HG03442 (cell line): ENCODE data around the gene ILK.

Experiments
- ATAC-seq: cut with Tn5 transposase; IDR thresholded peaks from one replicate; pipeline ENCODE4 v1.9.1; 2021; ENCODE audit warnings: mild to moderate bottlenecking, moderate library complexity; ENCODE audit not compliant: unreplicated experiment

Gene ILK

DNA sequence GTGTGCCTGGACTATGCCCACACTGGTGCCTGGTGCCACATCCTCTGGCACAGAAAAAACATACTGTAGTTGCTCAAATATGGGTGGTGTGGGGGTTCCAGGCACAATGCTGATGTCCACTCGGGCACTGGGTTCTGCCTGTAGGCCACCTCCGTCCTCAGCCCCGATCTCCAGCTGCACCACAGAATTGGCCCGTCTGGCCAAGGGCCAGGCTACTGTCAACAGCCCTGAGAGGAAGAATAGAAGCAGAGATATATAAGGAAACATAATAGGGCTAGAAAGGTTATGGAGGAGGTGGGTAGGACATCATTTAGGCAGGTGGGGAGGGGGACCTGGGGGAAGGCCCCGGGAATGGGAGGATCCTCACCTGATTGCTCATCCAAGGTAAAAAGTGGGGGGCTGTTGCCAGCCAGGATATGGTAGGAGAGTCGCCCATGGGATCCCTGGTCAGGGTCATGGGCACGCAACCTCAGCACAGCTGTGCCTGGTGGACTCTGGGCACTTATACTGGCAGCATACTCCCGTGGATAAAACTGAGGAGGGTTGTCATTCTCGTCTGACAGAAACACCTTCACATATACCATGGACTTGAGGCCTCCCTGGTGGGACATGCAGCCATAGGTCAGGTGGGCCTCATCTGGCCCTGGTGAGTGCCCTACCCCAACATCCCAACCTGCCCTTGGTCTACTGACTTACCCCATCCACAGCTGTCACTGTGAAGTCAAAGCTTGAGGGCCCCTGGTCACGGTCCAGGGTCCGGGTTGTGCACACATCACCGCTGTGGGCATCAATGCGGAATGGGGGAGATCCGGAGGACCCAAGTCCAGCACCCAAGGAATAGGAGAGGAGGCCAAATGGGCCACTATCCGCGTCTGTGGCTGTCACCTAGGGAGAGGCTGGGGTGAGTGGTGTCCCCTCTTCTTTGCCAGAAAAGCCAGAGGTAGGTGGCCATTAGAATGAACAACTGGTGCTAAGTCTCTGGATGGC lies 30.1 kb downstream of the ILK start:
- no peak for ATAC-seq

DNA sequence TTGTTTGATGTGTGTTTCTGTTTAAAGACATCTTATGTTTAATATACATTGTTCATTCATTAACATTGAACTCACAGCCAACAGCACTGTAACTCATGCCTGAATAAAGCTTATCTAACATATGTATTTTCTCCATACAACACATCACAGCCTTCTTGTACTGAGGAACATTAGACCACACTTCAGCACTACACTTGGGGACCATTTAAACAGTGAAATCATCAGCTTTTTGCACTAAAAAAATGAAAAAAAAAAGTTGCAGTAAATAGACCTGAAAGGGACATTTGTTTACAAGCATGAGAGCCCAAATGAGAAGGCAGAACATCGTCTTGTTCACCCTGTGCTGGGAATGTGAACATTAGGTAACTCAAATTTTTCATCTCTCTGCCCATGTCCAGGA lies 31.0 kb downstream of the ILK start:
- ATAC-seq: no peak

DNA sequence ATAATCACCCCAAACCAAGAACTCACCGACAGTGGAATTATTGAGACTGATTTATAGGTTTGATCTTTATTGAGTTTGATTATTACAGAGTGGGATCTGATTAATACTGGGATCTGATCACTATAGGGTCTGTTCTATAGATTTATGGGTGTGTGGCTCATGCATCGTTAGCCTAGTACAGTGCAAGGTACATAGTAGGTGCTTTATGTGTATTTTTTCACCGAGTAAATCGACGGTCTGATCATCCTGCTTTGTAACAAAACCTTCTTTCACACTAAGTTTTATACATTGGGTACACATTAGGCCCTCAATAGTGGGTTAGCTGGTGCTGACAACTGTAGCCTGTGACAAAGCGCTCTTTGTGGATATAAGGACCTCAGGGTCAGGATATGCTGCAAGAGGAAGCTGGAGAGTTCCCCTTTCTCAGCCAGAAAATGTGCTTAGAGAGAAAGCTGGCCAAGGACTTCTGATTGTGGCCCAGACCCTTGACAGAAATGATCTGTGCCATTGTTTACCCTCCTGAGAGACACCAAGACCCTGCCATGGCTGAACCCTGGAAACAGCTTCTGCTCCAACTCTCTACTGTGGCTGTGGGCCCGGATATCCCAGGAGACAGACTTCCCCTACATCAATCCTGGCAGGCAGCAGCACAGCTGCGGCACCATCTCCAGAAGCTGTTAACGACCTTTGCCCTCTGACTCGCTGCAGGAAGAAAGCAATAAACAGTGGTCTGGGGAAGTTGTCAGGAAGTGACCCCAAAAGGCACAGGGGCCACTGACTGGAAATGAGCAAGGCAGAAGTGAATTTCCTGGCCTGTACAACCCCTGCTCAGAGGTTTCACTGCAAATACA lies 31.7 kb downstream of the ILK start:
- no peak for ATAC-seq

DNA sequence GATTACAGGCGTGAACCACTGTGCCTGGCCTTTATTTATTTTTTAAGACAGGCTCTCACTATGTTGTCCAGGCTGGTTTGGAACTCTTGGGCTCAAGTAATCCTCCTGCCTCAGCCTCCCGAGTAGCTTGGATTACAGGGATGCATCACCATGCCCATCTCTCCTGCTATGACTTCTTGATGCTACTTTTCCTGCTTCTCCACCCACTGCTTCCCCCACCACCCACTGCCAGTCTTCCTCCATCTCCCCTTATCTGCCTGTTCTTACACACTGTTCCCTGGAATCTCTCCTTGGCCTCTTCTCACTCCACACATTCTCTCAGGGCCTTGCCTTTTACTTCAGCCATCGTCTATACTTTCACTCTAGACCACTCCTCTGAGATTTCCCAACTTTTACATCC lies 32.9 kb downstream of the ILK start:
- no peak for ATAC-seq

DNA sequence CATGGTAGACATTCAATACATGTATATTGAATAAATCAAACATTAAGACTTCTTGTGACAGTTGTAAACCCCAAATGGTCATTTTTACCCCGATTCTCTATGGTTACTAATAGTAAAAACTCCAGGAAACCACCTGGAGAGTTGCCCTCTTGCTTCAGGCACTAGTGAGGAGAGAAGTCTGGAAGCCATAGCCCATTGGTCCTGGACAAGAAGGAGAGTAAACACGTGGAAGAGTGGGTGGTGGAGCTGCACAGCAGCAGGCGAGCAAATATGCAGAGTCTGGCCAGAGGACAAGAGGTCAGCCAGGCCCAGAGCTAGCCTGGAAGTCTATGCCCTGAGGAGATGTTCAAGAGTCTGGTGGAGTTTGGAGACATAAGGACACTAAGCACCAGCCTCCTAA lies 34.3 kb downstream of the ILK start:
- no peak for ATAC-seq

DNA sequence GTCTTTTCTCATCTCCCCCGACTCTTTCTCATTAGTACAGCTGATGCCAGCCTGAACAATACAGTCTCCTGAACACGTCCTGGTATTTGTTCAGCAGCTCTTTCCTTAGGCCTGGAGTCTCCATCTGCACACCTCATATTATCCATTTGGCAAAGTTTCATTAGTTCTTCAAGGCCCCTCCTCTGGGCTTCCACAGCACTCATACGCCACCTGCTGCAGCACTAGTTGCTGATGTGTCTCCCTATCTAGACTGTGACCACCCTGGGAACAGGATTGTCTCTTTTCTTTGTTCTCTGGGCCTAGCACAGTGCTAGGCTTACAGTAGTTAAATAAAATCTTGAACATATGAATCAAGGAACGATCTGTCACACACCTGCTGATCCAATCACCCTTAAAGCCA lies 34.9 kb downstream of the ILK start:
- no peak for ATAC-seq

DNA sequence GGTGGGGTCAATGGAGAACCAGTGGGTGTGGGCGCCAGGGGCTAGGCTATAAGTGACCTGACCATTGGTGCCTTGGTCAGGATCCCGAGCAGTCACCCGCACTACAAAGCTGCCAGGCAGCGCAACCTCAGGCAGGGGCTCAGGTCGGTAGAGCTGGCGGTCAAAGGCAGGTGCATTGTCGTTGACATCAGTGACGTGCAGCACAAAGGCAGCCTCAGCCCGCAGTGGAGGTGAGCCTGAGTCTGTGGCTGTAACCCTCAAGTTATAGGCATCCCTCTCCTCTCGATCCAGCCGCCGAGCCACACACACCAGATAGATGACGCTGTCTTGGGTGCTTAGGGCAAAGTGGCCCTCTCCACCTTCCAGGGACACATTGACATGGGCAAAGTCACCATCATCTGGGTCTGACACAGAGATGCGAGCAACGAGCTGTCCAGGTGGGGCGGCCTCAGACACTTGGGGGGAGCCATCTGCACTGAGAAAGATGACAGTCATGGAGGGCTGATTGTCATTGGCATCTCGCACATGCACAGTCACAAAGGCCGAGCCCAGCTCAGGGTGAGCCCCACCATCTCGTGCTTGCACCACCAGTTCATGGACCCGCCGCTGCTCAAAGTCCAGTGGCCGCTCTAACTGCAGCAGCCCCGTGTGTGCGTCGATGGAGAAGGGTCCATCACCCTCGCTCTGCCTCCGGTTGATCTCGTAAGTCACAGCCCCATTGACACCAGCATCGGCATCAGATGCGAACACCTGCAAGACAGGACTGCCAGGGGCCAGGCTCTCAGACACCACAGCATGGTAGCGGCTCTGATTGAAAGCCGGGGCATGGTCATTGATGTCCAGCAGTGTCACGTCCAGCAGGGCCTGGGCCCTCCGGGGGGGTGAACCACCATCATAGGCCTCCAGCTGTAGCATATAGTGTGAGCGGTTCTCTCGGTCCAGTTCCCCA lies 36.7 kb downstream of the ILK start:
- no peak for ATAC-seq

DNA sequence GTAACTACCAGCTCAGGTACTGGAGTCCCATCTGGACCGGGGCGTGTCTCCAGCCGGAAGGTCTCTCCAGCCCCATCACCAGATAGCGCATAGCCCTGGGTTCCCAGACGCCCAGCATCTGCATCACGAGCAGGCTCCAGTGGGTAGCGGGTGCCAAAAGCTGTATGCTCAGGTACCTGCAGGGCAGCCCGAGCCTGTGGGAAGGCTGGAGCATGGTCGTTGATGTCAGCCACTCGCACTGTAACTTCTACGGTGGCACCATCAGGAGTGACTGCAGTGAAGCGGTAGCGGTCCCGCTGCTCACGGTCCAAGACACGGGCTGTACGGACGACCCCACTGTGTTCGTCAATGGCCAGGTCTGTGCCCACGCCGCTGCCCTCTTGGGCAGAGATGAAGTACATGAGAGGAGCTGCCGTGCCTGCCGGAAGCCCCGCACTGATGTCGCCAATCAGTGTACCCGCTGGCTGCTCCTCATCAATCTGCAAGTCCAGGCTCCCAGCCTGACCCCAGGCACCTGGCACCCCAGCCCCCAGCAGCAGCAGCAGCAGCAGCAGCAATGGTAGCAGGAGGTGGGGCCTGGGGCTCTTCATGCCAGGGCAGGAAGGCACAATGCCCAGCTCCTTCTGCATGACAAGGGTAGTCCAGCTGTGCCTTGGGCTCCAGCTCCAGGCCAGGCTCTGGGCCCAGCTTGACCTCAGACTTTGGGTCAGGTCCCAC lies 37.6 kb downstream of the ILK start:
- ATAC-seq: no peak

DNA sequence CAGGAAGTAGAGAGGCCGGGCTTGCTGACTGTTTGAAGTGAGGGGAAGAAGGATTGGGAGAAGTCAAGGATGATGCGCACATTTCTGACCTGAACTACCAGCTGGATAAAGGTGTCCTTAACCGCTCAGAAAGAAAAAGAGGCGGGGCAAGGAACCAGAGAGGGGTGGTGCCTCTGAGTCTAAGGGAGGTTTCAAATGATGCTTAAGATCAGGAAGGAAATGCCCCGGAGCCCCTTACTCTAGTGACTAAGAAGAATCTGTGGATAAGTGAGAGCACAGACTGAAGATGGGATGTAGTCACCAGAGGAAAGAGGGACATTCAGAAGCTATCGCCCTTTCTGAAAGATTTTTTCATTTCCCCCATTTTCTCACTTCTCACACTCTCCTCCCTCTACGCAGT lies 39.4 kb downstream of the ILK start:
- no peak for ATAC-seq

DNA sequence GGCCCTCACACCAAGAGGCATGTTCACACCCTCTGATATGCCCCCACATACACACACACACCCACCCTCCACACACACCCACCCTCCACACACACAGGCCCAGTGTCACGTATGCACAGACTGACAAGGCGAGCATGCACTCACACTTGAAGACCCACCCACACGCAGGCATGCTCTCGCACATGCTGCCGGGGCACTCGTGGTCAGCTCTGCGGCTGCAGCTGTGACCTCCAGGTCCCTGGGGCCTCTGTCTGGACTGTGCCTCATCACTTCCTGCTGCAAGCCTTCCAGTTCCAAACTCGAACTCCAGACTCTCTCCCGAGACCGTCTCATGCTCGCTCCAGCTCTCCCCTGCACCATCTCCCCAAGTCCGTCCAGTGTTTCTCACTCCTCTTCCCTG lies 42.5 kb downstream of the ILK start:
- ATAC-seq: no peak

DNA sequence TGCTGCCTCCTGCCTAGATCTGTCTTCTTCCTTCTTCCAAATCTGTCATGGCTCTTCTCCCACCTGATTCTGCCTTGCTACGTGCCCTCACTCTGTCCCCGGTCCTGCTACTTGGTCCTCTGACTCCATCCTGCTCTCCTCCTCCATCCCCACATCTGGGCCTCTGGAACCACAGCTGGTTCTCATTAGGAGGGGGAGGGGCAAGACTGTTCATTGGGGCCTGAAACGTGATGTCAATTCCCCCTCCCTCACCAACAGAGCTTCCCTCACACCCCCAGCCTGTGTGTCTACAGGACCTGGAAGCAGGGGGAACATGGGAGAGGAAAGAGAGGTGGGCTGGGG lies 43.0 kb downstream of the ILK start:
- ATAC-seq: no peak

DNA sequence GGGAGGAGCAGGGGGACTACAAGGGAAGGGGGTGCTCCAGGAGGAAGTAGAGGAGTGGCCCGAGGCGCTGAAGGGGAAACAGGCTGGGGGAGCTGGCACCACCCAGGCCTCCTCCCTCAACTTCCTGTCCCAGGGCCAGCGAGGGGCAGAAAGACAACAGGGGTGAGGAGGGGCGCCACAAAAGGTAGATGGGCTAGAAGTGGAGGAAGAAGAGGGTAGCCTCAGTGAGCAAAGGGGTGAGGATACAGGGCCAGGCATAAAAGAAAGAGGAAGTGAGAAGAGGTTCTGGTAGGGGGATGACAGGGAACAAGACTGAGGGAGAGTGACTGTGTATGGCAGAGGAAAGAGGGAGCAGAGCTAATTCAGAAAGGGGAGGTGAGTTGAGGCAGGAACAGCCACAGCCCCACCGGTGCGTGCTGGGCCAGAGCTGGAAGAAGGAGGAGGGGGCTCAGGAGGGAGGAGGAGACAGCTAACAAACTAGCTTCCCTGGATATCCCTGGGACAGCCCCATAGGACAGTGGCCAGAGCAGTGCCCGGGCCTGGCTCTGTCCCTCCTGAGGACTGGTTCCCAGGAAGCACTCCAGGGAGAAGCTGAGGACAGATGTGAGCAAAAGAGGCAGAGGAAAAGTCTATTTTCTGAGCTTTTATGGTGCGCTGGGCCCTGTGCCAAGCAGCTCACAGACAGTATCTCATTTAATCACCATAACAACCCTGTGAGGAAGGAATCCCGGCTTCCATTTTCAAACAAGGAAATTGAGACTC lies 43.5 kb downstream of the ILK start:
- peak; percentile 90 for ATAC-seq

DNA sequence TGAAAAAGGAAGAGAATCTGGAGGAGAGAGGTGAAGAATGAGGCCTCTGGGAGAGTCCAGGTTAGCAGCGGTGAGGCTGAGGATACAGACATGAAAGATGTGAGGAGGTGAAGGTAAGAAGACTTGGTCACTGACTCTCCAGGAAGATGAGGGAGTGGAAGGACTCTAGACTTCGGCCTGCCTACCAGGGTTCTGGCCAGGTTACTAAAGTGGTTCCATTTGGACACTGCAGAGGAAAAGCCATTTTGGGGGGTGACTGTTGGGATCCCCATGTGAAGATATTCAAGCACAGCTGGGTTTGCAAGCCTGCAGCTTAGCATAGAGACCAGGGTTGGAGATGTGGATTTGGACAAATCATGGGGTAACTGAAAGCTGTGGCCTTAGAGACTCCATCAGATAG lies 44.3 kb downstream of the ILK start:
- no peak for ATAC-seq

DNA sequence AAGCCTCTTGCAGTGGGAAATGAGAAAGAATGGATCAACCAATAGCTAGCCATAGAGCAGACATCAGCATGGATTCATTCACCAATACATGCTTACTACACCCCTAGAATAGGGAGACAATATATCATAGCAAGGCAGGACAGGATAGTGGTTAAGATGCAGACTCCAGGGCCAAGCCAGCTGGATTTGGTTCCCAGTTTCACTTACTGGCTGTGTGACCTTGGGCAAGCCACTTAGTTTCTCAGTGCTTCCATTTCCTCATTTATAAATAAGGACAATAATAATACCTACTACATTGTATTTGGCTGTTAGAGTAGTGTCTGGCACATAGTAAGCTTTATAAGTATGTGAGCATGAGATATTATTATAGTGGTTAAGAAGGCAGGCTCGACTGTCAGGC lies 44.9 kb downstream of the ILK start:
- ATAC-seq: no peak

DNA sequence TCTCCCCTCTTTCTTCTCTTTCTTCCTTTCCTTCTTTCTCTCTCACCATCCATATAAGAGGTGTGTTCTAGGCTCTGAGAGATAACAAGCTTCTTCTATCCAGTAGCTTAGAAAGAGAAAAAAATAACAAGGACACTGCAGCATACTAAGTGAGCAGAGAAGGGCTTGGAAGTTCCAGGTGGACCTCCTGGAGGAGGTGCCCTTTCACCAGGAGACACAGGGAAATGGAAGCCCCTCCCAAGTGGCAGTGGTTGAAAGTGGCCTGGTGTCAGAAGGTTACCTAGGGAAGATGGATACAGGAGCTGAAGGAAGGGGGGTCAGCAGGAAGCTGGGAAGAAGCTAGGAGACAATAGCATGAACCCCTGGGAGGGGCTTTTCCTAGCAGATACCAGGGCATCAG lies 46.5 kb downstream of the ILK start:
- ATAC-seq: no peak

DNA sequence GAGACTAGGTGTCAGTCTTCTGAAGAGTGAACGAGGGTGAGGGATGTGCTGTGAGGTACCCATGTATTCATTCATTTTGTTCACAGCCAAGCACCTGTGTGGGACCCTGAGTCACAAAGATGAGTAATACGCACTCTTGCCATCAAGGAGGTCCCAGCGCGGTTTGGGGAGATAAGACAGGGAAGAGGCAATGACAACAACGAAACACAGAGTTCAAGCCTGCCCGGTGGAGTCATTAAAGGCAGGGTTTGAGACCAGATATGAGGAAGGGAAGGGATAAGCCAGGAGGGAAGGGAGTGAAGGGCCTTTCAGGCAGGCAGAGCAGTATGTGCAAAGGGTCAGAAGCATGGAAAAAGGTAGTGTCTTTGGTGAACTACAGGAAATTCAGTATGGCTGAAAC lies 47.4 kb downstream of the ILK start:
- ATAC-seq: no peak

DNA sequence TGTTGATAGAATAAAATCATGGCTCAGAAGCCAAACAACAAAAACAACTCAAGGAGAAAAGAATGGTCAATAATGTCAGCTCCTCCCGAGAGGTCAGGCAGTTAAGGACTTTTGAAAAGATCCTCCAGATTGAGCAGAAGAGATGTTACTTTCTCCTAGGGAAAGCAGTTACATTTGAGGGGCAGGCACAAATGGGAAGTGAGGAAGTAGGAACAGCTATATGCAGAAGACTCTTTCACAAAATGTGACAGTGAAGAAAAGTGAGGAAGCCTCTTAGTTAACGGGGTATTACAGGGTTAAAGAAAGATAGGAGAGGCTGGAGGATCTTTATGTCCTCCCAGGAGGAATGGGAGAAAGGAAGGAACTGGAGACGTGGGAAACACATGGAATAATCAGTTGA lies 48.6 kb downstream of the ILK start:
- no peak for ATAC-seq

DNA sequence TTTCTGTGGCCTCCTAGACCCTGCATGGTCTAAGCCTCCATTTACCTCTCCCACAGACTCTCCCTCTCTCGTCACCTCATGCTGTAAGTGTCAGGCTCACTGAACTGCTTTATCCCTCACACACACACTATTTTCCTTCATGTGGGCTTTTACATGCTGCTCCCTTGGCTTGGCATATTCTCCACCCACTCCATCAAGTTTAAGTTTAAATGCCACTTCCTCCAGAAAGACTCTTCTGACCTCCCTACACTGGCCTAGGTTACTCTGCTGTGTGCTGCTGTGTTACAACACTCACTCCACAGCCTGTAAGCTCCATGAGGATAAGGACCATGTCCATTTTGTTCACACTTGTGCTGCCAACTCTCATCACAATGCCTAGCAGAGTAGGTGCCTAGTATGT lies 49.5 kb downstream of the ILK start:
- ATAC-seq: no peak

DNA sequence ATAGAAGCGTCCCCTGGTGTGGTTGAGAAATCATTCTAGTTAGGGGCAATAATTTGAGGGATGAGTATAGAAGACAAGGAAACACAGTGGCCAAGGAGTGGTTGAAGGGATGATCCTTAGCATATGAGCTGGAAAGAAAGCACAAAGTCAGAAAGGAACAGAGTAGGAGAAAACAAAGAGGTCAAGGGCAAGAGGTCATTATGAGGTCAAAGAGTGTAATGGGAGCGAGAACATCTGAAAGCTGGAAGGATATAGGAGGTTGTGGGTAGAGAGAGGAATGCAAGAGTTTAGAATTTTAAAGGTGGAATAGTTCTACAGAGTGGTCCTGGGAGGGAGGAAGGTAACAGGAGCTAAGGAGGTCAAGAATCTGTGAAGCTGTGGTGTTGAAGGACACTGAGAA lies 50.1 kb downstream of the ILK start:
- ATAC-seq: no peak
